Measurements from ENCODE around the gene ZCCHC14.
"Not testable (repeated sequence)": the region's sequence is repeated elsewhere in the genome, so short reads cannot be mapped to it uniquely, and the experiment has no call there.

ZCCHC14 gene

DNA sequence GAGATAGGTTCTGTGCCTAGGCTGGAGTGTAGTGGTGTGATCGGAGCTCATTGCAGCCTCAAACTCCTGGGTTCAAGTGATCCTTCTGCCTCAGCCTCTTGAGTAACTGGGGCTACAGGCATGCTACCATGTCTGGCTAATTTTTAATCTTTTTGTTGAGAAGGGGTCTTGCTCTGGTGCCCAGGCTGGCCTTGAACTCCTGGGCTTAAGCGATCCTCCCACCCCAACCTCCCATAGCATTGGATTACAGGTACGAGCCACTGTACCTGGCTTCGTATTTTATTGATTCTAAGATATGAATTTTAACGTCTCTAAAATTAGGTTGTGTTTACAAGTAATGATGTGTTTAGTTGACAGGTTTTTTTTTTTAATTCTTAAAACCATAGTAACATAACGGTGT is 30.8 kb upstream of the ZCCHC14 start:
- DNase-seq, result not testable (repeated sequence)

DNA sequence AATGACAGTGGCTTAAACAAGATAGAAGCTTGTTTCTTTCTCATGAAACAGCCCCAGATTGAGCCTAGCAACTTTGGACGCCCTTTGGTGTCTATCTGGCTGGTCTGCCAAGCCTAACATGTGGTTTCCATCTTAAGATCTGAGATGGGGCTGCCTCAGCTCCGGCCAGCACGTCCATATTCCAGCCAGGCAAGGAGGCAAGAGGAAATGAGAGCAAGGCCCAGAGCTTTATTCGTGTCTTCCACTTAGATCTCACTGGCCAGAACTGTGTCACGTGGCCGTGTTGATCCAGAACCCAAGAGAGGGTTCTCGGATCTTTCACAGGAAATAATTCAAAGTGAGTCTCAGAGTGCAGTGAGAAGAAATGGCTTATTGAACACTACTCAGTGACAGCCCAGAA is 28.9 kb upstream of the ZCCHC14 start:
- DNase-seq, result not testable (repeated sequence)

DNA sequence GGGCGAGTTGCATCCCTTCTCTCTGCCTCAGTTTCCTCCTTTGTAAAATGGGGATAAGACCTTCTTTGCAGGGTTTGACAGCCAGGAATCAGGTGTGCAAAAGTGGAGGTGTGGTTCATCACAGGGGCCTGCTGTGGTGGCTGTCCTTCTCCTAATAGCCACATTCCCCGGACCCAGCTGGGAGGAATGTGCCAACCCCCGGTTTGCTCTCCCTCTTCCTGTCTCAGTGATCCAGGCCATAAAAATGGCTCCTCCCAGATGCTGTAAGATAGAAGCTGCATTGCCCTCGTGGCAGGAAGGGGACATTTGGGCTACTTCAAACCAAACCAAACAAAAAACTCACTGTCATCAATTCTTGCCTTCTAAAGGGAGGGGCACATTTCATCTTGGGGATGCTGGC is 26.3 kb upstream of the ZCCHC14 start:
- not testable (repeated sequence) for DNase-seq

DNA sequence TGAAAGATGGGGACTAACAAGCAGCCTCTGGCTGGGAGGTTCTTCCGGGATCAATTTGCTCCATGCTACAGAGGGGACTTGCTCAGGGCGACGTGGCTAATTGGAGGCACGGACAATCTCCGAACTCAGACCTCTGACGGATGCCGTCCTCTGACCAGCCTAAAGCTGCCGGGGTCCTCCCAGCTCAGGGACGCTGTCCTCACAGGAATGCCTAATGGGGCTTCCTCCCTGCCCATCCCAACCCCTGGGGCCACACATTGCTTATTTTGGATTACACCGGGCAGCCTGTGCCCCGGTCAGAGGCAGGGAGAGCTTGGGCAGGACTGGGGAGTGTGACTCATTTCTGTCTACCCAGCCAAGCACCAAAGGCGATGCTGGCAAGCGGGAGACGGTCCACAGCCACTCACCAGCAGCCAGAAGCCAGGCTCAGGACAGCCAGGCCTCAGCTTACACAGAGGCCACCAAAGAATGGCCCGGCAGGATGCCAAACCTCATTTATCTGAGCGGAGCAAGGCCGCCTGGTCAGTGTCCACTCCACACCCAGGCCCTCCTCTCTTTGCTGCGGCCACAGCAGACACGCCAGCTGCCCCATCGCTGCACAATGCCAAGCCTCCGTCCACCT is 25.7 kb upstream of the ZCCHC14 start:
- not testable (repeated sequence) for DNase-seq

DNA sequence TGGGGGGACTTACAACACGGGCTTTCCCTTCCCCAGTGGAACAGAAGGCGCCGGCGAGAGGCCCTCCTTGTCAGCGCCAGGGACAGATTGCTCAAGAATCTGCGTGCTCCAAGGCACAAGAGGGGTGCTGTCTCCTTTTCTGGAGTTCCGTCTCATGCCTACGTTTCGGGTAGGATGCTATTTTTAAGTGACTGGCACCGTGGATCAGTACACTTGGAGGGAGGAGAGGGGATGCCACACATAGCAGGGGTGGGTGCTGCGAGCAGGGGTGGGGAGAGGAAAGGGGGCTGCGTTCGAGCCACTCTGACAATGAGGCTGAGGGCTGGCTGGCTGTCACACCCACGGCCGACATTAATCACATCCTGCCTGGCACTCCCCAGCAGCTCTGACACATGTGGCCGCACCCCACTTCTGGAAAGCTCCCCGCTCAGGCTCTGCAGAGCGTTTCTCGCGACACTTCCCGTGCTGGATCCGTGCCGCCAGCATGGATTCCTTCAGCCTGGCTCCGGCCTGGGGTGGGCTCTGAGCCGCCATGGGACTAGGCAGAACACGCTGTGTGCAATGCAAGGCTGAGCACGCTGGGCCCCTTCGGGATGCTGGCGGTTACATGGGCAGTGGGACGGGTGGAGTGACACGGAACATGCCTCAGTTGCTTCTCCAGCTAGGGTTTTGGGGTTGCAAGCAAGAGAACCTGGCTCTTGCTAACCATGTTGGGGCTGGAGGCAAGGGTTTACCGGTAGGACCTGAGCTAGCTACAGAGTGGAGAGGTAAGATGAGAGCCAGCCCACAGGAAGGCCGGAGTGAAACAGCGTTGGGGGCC is 25.0 kb upstream of the ZCCHC14 start:
- not testable (repeated sequence) for DNase-seq

DNA sequence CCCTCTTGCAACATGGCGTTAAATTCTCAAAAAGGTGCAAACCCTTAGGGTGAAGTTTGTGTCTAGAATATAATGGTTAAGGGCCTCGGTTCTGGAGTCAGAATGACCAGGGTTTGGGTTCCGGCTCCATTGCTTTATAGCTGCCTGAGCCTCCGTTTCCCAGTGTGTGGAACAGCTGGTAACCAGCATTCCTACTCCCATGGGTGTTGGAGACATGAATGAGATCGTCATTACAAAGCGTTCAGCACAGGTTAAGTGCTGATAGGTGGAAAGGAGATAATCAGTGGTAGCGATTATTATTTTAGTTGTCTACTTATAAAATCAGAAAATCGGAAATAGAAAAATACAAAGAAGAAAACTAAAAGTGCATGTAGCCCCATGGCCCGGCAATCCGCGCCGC is 23.5 kb upstream of the ZCCHC14 start:
- DNase-seq, result no peak

DNA sequence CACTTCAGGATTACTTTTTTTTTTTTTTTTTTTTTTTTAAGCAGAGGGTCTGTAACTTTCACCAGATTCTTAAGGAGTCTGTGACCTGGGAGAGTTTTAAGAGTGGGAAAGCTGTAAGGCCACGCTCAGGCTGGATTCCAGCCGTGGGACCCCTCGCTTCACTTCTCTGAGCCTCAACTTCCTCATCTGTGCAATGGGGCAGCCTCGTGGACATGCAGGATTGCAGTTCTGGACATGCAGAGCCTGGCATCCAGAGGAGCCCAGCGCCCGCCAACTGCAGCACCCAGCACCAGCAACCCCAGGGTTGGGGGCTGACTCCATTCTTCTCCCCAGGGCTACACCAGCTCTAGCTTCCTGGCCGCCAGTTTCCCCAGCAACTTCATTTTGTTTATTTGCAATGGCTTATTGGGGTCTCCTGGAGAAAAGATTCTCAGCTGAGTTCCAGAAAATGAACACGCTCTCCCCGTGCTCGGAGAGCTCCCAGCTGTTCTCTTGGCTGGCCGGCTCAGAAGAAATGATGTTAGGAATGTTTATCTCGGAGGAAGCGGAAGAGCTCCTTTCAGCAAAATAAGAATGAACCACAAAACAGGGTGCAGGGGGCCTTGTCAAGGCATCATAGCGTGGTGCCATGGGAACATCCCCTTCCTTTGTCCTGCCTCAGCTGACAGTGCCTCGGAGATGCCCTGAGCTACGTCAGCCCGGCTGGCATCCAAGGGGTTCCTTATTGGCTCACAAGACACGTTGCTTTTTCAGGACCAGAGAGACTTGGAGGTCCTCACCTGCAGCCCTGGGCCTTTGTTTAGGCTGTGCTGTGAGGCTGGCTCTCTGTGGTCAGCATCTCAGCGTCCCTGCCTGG is 22.9 kb upstream of the ZCCHC14 start:
- DNase-seq, result no peak

DNA sequence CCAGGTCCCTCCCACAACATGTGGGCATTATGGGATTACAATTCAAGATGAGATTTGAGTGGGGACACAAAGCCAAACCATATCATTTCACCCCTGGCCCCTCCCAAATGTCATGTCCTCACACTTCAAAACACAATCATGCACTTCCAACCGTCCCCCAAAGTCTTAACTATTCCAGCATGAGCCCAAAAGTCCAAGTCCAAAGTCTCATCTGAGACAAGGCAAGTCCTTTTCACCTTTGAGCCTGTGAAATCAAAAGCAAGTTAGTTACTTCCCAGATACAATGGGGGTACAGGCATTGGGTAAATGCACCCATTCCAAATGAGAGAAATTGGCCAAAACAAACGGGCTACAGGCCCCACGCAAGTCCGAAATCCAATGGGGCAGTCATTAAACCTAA is 17.0 kb upstream of the ZCCHC14 start:
- not testable (repeated sequence) for DNase-seq

DNA sequence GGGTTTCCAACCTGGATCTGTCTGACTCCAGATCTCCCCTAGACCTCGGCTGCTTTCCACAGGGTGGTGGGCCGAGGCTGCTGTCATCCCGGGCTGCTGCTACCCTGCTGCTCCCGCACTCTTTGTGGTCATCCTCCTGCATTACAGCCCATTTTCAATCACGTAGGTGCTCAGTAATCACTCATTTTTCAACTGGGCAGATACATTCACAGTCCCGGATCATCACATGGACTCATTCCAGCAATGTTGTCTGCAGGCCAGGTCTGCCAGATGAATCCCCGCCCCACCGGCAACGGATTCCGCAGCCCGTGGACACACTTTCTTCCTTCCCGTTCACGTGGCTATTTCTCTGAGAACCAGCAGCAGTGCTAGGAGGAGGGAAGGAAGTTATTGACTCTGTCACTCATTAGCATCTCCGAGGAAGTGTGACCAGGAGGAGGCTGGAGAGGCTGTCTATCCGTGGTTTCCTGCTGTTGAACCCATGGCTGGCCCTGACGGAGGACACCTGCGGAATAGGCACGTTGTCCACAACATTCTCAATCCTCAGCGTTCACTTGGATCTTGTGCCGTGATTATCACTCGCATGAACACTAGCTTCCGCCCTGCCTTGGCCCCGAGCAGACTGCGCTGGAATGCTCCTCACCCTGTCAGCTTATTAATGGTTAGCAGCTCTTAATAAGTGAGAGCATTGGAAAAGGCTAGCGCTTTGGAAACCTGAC is 14.7 kb upstream of the ZCCHC14 start:
- DNase-seq, result no peak

DNA sequence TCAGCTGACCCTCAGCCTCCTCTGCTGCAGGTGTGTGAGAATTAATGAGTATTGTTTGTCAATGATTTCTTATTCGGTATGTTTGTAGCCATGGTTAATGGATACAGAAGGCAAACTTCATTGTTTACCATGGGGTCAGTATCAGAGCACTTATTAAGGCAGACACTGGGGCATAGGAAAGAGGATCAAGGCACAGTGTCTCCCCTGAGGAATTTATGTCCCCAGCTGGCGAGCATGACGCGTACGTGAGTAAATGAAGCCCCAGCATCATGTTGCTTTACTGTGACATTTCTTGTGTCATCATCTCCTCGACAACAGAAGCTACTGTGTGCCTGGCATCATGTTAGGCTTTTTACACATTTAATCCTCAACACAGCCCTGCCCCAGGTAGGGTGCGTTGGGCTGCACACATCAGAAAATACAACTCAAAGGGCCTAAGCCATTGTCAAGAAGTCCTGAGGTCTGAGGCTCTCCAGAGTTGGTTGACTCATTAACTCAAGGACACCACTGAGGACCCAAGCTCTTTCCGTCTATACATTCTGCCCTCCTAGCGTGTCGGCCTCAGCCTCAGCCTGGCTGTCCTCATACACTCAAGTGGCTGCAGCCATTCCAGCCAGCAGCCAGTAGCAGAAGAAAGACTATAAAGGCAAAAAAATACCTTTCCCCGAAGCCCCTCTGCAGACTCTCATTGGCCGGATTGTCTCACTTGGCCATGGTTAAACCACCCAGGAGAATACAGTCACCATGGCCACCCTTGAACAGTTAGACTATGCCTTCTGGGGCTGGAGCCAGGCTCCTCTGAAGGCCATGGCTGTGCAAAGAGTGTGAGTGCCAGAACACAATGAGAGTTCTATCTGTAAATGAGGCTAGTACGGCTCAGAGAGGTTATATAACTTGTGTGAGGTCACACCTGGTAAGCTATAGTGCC is 13.9 kb upstream of the ZCCHC14 start:
- DNase-seq, result no peak

DNA sequence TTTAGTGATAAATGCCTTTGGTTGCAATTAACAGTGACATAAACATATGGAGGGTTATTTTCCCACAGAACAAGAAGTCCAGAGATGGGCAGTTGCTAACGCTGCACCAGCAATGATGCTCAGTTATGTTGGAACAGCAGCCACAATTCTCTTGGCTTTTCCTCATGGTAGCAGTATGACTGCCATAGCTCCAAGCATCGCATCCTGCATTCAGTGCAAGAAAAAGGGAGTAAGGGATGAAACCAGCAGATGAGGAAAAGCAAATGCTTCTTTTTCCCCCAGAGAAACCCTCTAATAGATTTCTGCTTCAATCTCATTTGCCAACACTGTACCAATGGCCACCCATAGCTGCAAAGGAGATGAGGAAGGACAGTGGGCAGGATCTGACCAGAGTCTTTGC is 13.0 kb upstream of the ZCCHC14 start:
- no peak for DNase-seq

DNA sequence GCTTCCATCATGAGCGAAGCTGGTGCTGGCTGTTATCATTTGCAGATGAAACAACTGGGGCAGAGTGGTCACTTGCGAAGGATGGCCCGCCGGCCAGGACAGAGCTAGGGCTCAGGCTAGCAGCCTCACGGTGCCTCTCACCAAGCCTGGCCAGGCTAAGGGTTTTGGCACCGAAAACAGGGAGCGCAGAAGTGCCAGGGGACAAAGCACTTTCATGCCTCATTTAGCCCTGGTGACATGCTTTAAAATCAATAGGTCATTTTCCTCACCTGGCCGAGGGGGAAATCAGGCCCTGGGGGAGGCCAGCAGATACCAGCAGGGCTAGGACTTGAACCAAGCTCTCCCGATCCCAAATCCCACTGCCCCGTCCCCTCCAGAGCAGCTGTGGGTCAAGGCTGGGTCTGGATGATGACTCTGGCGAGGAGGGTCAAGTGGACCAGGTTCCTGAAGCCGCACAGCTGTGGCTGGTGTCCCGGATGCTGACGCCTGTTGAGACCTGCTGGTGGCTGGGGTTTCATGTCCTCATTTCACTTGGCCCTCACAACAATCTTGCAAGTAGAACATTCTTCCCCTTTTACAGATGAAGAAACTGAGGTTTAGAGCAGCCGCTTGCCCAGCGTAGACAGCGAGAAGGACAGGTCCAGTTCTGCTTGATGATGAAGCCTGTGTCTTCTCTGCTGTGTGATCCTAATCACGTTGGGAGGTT is 10.6 kb upstream of the ZCCHC14 start:
- DNase-seq, result not testable (repeated sequence)

DNA sequence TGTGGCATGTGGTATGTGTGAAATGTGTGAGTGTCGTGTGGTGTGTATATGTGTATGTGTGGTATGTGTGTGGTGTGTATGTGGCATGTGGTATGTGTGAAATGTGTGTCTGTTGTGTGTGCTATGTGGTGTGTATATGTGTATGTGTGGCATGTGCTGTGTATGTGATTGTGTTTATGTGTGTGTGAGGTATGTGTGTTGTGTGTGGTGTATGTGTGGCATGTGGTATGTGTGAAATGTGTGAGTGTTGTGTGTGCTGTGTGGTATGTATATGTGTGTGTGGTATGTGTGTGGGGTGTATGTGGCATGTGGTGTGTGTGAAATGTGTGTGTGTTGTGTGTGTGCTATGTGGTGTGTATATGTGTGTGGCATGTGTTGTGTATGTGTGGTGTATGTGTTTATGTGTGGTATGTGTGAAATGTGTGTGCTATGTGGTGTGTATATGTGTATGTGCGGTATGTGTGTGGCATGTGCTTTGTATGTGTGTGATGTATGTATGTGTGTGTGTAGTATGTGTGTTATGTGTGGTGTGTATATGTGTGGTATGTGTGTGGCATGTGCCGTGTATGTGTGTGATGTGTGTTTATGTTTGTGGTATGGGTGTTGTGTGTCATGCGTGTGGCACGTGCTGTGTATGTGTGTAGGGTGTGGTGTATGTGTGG is 9.6 kb upstream of the ZCCHC14 start:
- DNase-seq, result no peak

DNA sequence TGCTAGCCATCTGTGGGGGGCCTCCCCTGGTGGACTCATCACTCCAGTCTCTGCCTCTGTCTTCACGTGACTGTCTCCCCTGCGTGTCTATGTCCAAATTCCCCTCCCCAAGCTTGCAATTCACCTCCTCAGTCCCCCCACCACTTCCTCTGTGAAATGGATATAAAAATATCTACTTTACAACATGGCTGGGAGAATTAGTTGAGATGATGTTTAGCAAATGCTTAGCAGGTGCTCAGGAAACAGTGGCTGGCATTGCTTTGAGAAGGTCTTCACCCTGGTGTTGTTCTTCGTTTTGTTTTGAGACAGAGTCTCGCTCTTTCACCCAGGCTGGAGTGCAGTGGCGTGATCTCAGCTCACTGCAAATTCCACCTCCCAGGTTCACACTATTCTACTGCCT is 8.3 kb upstream of the ZCCHC14 start:
- no peak for DNase-seq

DNA sequence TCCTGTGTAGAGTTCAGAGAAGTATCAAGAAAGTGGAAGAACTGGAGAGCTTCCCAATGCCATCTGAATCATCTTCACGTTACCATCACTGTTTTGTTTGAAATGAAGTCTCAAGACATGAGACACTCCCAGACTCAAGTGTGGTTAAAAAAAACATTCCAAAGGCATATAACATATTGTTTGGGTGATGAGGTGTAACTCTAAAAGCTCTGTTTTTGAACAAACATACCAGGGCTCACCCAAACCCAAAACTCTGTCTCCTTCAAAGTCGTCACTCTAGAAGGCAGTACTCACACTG is 6.3 kb upstream of the ZCCHC14 start:
- DNase-seq, result no peak

DNA sequence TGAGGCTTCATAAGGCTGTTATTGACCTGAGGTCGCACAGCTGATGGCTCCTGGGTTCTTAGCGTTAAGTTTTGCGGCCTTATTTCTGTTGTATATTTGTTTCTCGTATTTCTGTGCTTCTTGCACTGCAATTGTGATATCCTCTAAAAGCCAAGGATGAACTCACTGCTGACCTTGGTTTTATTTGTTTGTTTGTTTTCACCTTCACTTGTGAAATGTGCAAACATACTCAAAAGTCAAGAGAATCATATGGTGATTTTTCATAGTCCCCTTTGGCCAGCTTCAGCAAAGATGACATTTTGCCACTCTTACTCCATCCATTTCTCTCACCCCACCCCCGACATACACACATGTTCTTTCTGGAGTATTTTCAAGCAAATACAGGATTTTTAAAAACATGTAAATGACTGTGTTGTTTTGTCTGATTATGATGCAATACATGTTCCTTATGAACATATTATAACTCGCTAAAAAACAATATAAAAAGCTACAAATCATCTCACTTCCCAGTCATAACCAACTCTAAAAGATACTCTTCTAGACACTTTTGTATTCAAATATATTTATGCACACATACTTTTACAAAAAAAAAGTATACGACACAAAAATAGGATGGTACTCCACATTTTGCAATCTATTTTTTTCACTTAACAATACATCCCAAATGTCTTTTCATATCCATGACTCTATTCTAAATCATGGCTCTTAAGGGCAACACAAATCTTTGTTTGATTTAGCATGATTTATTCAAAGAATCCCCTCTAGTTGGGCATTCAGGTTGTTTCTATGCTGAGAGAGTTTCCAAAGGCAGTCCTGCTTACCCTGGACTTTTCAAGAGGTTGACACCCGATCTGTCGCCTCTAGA is 5.7 kb upstream of the ZCCHC14 start:
- no peak for DNase-seq

DNA sequence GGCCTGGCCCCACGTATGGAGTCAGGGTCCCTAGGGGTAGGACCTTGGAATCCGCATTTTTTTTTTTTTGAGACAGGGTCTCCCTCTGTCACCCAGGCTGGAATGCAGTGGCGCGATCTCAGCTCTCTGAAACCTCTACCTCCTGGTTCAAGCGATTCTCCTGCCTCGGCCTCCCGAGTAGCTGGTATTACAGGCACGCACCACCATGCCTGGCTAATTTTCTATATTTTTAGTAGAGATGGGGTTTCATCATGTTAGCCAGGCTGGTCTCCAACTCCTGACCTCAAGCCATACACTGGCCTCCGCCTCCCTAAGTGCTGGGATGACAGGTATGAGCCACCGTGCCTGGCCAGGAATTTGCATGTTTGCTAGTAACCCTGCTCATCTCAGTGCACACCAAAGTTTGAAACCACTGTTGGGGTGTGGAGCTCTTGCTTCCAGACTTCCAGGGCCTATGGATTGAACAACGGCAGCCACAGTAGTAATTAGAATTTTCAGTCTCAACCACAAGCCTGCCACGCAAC is 5.0 kb upstream of the ZCCHC14 start:
- not testable (repeated sequence) for DNase-seq

DNA sequence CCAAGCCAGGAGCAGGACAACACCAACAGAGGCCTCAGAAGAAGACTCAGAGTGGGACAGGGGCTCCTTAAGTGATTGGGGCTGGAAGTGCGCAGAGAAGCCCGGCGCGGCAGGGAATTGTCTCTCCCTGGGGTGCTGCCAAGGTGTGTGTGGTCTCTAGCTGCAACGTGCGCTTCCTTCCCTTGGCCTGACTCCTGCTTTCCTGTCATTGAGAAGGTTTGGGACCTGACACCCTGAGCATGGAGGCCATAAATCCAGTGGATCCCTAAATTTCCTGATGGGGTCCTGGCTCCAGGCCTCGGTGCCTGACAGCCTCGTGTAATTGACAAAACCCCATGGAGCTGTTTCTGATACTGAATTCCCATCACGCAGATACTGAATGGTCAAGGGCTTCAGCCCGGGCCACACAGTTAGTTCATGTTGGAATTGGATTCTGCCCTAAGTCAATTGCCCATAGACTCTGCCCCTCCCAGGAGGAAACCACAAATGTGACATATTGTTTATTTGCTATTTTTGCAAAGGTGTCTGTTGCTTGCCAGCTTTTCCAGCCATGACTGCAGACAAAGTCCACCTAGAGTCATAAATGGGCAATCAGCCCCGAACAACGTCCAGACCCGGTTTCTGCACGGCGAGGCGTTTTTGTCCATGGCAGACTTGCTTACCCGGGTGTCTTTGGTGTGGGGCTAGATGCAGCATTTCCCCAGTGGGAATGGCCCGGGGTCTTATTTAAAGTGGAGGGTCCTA is 4.4 kb upstream of the ZCCHC14 start:
- not testable (repeated sequence) for DNase-seq

DNA sequence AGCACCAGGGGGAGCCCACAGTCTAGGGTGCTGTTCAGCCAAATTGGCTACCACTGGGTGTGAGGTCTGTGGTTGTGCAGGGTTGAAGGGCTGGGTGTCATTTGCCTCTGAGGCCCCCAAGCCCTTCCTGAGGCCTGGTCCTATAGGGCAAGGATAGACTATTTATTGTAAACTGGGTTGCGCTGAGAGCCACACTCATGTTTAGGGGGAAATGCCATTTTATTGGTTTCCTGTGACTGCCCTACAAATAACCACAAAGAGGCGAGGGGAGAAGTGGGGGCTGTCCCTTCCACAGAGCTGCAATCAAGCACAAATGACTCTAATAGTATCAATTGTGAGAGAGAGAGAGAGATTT is 3.6 kb upstream of the ZCCHC14 start:
- DNase-seq, result peak; percentile 42
